ENCODE data around the gene CSRNP3. TPM values are rescaled to one million over a fixed set of nuclear protein-coding genes. Genes with fewer than 3 reads are reported as not detected.

Gene CSRNP3
- total RNA-seq, 1 experiment from 2014 or later: 39.5 TPM

- no TSS peak for BruUV-seq (replicated peaks)
- H3K36me3 ChIP-seq (ENCODE audit: insufficient read depth, low read length, poor library complexity, severe bottlenecking): no peaks in the 10 kb centered on the region
- intact Hi-C loops (cut with micrococcal nuclease; ENCODE audit: unreplicated experiment): no loop called here
- peaks cover 7% of the 10 kb centered on the region for H3K4me1 ChIP-seq (ENCODE audit: insufficient read depth, low read length, poor library complexity, severe bottlenecking)
- DNase-seq (ENCODE audit: low spot score): peak; percentile 32
- H3K9me3 ChIP-seq (ENCODE audit: low read depth, low read length, poor library complexity, severe bottlenecking): no peaks in the 10 kb centered on the region
- H3K4me3 ChIP-seq (ENCODE audit: low read depth, low read length, poor library complexity, severe bottlenecking): no peak overlapping the region
- ChIA-PET CTCF (no interaction called here), POLR2A (ENCODE audit: low non-redundant PET) (no interaction called here)
- no peaks in the 10 kb centered on the region for H3K27me3 ChIP-seq (replicated peaks; ENCODE audit: insufficient read depth, low read depth, low read length, poor library complexity)
- TF ChIP-seq EZH2 (IDR thresholded peaks at IDR 0.05; ENCODE audit: borderline replicate concordance, low read depth, low read length, poor library complexity, severe bottlenecking): no peak
- TF ChIP-seq CTCF (conservative IDR thresholded peaks at IDR 0.05; ENCODE audit: low read depth, low read length): no peak
- H3K27ac ChIP-seq (ENCODE audit: low read depth, low read length, poor library complexity, severe bottlenecking): no peak overlapping the region
Observed at GRCh38 chr2:165535471-165535870, 66.0 kb downstream of the CSRNP3 start.

DNA sequence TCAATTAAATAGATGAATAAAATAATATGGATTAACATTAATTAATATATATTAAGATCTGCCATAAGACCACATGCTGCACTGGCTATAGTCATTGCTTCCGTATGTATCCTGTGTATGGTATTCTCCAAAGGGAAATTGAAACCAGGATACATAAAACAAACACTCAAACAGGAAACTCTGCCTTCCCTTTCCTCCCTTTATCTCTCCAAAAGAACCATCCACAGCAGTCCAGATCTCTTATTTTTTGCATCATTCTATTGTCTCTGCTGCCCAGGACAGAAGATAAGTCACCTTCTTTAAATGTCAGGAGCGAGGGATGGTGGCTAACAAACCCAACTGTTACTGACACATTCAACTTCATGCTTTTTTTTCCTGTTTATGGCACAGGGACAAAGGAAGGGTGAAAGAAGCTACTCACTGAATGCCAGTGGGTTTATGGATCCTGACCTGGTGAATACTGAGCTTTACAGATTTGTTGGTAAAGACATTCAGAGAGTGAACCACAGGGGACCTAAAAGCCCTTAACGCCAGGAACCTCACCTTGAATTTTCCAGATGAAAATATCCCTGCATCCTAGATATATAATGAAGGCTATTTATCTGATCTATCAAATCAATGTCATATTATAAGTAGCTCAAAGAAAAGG, 67.5 kb downstream of the CSRNP3 start:
- TF ChIP-seq EZH2 (IDR thresholded peaks at IDR 0.05; ENCODE audit: borderline replicate concordance, low read depth, low read length, poor library complexity, severe bottlenecking): no peak
- TF ChIP-seq CTCF (conservative IDR thresholded peaks at IDR 0.05; ENCODE audit: low read depth, low read length): no peak
- H3K36me3 ChIP-seq (ENCODE audit: insufficient read depth, low read length, poor library complexity, severe bottlenecking): no peaks in the 10 kb centered on the region
- CTCF ChIA-PET: no interaction called here
- no TSS peak for BruUV-seq (replicated peaks)
- POLR2A ChIA-PET (ENCODE audit: low non-redundant PET): no interaction called here
- no peak for DNase-seq (ENCODE audit: low spot score)
- intact Hi-C loops (cut with micrococcal nuclease; ENCODE audit: unreplicated experiment): no loop called here
- no peak overlapping the region for H3K27ac ChIP-seq (ENCODE audit: low read depth, low read length, poor library complexity, severe bottlenecking)
- no peaks in the 10 kb centered on the region for H3K27me3 ChIP-seq (replicated peaks; ENCODE audit: insufficient read depth, low read depth, low read length, poor library complexity)
- no peak overlapping the region for H3K4me3 ChIP-seq (ENCODE audit: low read depth, low read length, poor library complexity, severe bottlenecking)
- H3K4me1 ChIP-seq (ENCODE audit: insufficient read depth, low read length, poor library complexity, severe bottlenecking): peaks cover 7% of the 10 kb centered on the region
- H3K9me3 ChIP-seq (ENCODE audit: low read depth, low read length, poor library complexity, severe bottlenecking): no peaks in the 10 kb centered on the region

- H3K4me1 ChIP-seq (ENCODE audit: insufficient read depth, low read length, poor library complexity, severe bottlenecking): peaks cover 5% of the 10 kb centered on the region
- POLR2A ChIA-PET (ENCODE audit: low non-redundant PET): no interaction called here
- no peaks in the 10 kb centered on the region for H3K36me3 ChIP-seq (ENCODE audit: insufficient read depth, low read length, poor library complexity, severe bottlenecking)
- CTCF ChIA-PET: no interaction called here
- no peaks in the 10 kb centered on the region for H3K9me3 ChIP-seq (ENCODE audit: low read depth, low read length, poor library complexity, severe bottlenecking)
- intact Hi-C loops (cut with micrococcal nuclease; ENCODE audit: unreplicated experiment): no loop called here
- TF ChIP-seq EZH2 (IDR thresholded peaks at IDR 0.05; ENCODE audit: borderline replicate concordance, low read depth, low read length, poor library complexity, severe bottlenecking) (no peak), CTCF (conservative IDR thresholded peaks at IDR 0.05; ENCODE audit: low read depth, low read length) (no peak)
- no peaks in the 10 kb centered on the region for H3K27me3 ChIP-seq (replicated peaks; ENCODE audit: insufficient read depth, low read depth, low read length, poor library complexity)
- H3K4me3 ChIP-seq (ENCODE audit: low read depth, low read length, poor library complexity, severe bottlenecking): no peak overlapping the region
- BruUV-seq (replicated peaks): no TSS peak
- H3K27ac ChIP-seq (ENCODE audit: low read depth, low read length, poor library complexity, severe bottlenecking): no peak overlapping the region
- DNase-seq (ENCODE audit: low spot score): no peak
Observed at GRCh38 chr2:165539985-165540384, 70.5 kb downstream of the CSRNP3 start.
